Transverse colon (tissue), 4 donors: ENCODE measurements around the gene SBNO2. TPM values are rescaled to one million over a fixed set of nuclear protein-coding genes. Genes with fewer than 3 reads are reported as not detected.
A peak's percentile ranks its signal among the peaks of the same experiment; 100 is the strongest.

Experiments used
- DNase-seq: peaks from one replicate; pipeline ENCODE4 v3.0.0-alpha.2; 2019
- H3K27ac ChIP-seq, 4 donors: fragments of 200-600 bp; sonication (generic); 2 replicates each; pipeline ENCODE4 v1.5.1; 2016 to 2018; ENCODE audit warnings: inconsistent platforms in 4 of 4
- H3K27me3 ChIP-seq: fragments of 200-600 bp; sonication (generic); 2 replicates; pipeline ENCODE4 v1.5.1; 2017; ENCODE audit warnings: inconsistent platforms
- H3K36me3 ChIP-seq, 4 donors: fragments of 200-600 bp; sonication (generic); 2 replicates each; pipeline ENCODE4 v1.5.1; 2017 to 2019; ENCODE audit warnings: inconsistent platforms in 4 of 4
- H3K4me1 ChIP-seq, 4 donors: fragments of 200-600 bp; sonication (generic); 2 replicates each; pipeline ENCODE4 v1.5.1; 2017 to 2020; ENCODE audit warnings: inconsistent platforms in 4 of 4
- H3K4me3 ChIP-seq, 4 donors: fragments of 200-600 bp; sonication (generic); 1 replicate in 1 of 4; 2 replicates in 3 of 4; pipeline versions ENCODE4 v1.5.1 to v1.6.1; 2017 to 2019; ENCODE audit warnings: inconsistent platforms in 4 of 4
- H3K9me3 ChIP-seq, 2 donors: fragments of 200-600 bp; sonication (generic); 2 replicates each; pipeline ENCODE4 v1.5.1; 2017 to 2019; ENCODE audit warnings: inconsistent platforms in 2 of 2
- CTCF ChIP-seq, 5 experiments: fragments of 200-600 bp in 3 of 5; fragments of 450-650 bp in 2 of 5; sonication (generic) in 3 of 5; IDR thresholded peaks; 1 replicate in 2 of 5; 2 replicates in 3 of 5; pipeline ENCODE4 v1.5.1; 2016 to 2017; ENCODE audit warnings: antibody characterized with exemption in 5 of 5, inconsistent platforms in 3 of 5, mild to moderate bottlenecking in 2 of 5, moderate library complexity in 1 of 5
- EP300 ChIP-seq: sonication (generic); formaldehyde crosslinking; IDR thresholded peaks from one replicate; pipeline ENCODE4 v1.6.1; 2017; ENCODE audit warnings: antibody characterized with exemption, low read depth
- POLR2A ChIP-seq: fragments of 450-650 bp; IDR thresholded peaks from one replicate; pipeline ENCODE4 v1.6.1; 2016; ENCODE audit warnings: antibody characterized with exemption, mild to moderate bottlenecking, moderate library complexity
- POLR2AphosphoS5 ChIP-seq, 3 donors: sonication (generic); formaldehyde crosslinking; IDR thresholded peaks; one replicate each; pipeline ENCODE4 v1.6.1; 2016; ENCODE audit warnings: antibody characterized with exemption in 3 of 3
- WGBS, 2 donors: methylation state at CpG; one replicate each; pipeline ENCODE4 v1.1.5; 2018; ENCODE audit warnings: low coverage in 1 of 2; 5-methylcytosine and 5-hydroxymethylcytosine counted together
- in situ Hi-C, 4 donors: fragments of 200-750 bp; cut with MboI; loops; one replicate each; pipeline versions ENCODE4 v1.15.0 to v1.15.1; 2017; ENCODE audit warnings: low sequenced_read_pairs in 3 of 4, low pct_ligation_motif_present in 1 of 4, low pct_unique_long_range_greater_than_20kb in 1 of 4
- intact Hi-C: fragments of 100-400 bp; cut with DNase I; formaldehyde crosslinking; loops from one replicate; pipeline ENCODE4 v1.15.1; 2023; ENCODE audit warnings: low total_unique reads
- total RNA-seq, 4 donors: library from RNA; depleted of rRNA; stranded (reverse); fragments of >200 nt; gene quantifications; one replicate each; pipeline ENCODE4 v1.1.0, GENCODE V29; 2016

SBNO2 gene
- total RNA-seq, 4 donors from 2014 or later: 34.5 to 142 (median 48.3) TPM

GRCh38 chr19:1155352-1156304 is 18.4 kb downstream of the SBNO2 start:
- WGBS, 2 donors: 60 to 79% methylated on average over 1 to 16 of the region's 29 CpGs
- Histone ChIP-seq H3K36me3 (peaks cover 0 to 10% (median 2%) of the 10 kb centered on the region in 4 donors), H3K27me3 (no peaks in the 10 kb centered on the region), H3K4me1 (peaks cover 17 to 22% (median 20%) of the 10 kb centered on the region in 4 donors), H3K4me3 (peak overlapping the region in 1 of 4 donors; percentile 8), H3K9me3 (no peaks in the 10 kb centered on the region), H3K27ac (peak overlapping the region; percentile 82 to 90 (median 85))
- DNase-seq: no peak
- intact Hi-C loops (no loop called here), in situ Hi-C loops (no loop called here)
- no peak for TF ChIP-seq EP300
- TF ChIP-seq POLR2A: no peak
- TF ChIP-seq POLR2AphosphoS5 (IDR thresholded peaks at IDR 0.05): peak in 1 of 3 donors; percentile 0
- TF ChIP-seq CTCF (IDR thresholded peaks at IDR 0.05): no peak

- intact Hi-C loops (no loop called here), in situ Hi-C loops (no loop called here)
- DNase-seq: peak; percentile 89
- H3K4me3 ChIP-seq: peak overlapping the region in 2 of 4 donors; percentile 8 to 14
- WGBS, 2 donors: 43% methylated on average over 31 of the region's 32 CpGs; no CpG with 5 or more reads in 1 of the 2 donors
- peaks cover 0 to 10% (median 2%) of the 10 kb centered on the region in 4 donors for H3K36me3 ChIP-seq
- no peaks in the 10 kb centered on the region for H3K9me3 ChIP-seq
- H3K27me3 ChIP-seq: no peaks in the 10 kb centered on the region
- H3K27ac ChIP-seq: peak overlapping the region; percentile 82 to 90 (median 85)
- peaks cover 17 to 22% (median 20%) of the 10 kb centered on the region in 4 donors for H3K4me1 ChIP-seq
- TF ChIP-seq POLR2A (no peak), CTCF (IDR thresholded peaks at IDR 0.05) (no peak), POLR2AphosphoS5 (IDR thresholded peaks at IDR 0.05) (peak; percentile 29 to 86 (median 75)), EP300 (peak; percentile 88)
These were observed 19.2 kb downstream of the SBNO2 start for GRCh38 chr19:1154731-1155351.

GRCh38 chr19:1153891-1154730 is 20.0 kb downstream of the SBNO2 start:
- Histone ChIP-seq H3K36me3 (peaks cover 0 to 10% (median 2%) of the 10 kb centered on the region in 4 donors), H3K27me3 (no peaks in the 10 kb centered on the region), H3K9me3 (no peaks in the 10 kb centered on the region), H3K27ac (peak overlapping the region; percentile 82 to 90 (median 85)), H3K4me1 (peaks cover 17 to 22% (median 20%) of the 10 kb centered on the region in 4 donors), H3K4me3 (no peak overlapping the region)
- 80 to 89% methylated on average over 1 to 52 of the region's 58 CpGs for WGBS, 2 donors
- TF ChIP-seq EP300: no peak
- no peak for TF ChIP-seq POLR2A
- no peak for TF ChIP-seq POLR2AphosphoS5 (IDR thresholded peaks at IDR 0.05)
- no peak for TF ChIP-seq CTCF (IDR thresholded peaks at IDR 0.05)
- intact Hi-C loops: no loop called here
- no peak for DNase-seq
- in situ Hi-C loops: no loop called here
